ENCODE results near the gene ZDHHC8. TPM values are rescaled to one million over a fixed set of nuclear protein-coding genes. Genes with fewer than 3 reads are reported as not detected.

Gene ZDHHC8
- total RNA-seq, 3 donors from 2014 or later: 27.7 to 53.0 (median 42.2) TPM

DNA sequence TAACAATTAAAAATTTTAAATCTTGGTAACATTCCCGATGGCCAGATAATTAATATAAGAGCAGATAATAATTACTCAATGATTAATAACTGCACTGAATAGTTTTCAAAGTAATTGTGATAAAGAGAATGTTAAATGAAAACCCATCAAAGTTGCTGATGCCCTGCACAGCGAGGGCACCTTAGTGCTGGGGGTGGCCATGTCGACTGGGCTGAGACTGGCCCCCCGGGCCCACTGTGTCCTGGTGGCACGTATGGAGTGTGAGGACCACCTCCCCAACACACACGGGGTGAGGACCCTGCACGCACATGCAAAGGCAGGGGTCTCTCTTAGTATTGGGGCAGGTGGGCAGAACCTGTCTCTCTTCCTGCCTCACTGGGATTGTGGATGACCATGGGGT, 34.3 kb downstream of the ZDHHC8 start:
- ATAC-seq (no peak), DNase-seq (no peak)
- intact Hi-C loops (cut with DNase I, micrococcal nuclease): no loop called here
- H3K36me3 ChIP-seq (ENCODE audit: low read depth): no peaks in the 10 kb centered on the region
- no peak overlapping the region for H3K4me3 ChIP-seq
- no peaks in the 10 kb centered on the region for H3K4me1 ChIP-seq (ENCODE audit: low read depth)
- TF ChIP-seq, protein P1, sequence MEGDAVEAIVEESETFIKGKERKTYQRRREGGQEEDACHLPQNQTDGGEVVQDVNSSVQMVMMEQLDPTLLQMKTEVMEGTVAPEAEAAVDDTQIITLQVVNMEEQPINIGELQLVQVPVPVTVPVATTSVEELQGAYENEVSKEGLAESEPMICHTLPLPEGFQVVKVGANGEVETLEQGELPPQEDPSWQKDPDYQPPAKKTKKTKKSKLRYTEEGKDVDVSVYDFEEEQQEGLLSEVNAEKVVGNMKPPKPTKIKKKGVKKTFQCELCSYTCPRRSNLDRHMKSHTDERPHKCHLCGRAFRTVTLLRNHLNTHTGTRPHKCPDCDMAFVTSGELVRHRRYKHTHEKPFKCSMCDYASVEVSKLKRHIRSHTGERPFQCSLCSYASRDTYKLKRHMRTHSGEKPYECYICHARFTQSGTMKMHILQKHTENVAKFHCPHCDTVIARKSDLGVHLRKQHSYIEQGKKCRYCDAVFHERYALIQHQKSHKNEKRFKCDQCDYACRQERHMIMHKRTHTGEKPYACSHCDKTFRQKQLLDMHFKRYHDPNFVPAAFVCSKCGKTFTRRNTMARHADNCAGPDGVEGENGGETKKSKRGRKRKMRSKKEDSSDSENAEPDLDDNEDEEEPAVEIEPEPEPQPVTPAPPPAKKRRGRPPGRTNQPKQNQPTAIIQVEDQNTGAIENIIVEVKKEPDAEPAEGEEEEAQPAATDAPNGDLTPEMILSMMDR (IDR thresholded peaks at IDR 0.05): no peak
- no peaks in the 10 kb centered on the region for H3K9me3 ChIP-seq

DNA sequence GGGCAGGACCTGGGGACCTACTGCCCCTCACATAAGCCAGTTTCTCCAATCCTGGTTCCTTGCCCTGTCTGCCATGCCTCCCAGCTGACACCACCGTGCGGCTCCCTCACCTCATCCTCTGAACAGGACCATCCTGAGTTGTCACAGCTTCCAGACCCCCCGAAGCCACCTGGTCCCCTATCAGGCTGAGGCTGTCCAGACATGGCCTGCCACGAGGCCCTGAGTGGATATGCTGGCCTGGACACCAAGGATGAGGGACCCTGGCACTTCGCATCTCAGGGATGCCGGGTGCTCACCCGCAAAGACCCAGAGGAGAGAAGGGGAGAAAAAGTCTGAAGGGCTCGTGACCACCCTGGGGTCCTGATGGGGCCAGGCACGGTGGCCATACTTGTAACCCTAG, 35.1 kb downstream of the ZDHHC8 start:
- H3K9me3 ChIP-seq: no peaks in the 10 kb centered on the region
- intact Hi-C loops (cut with DNase I, micrococcal nuclease): no loop called here
- ATAC-seq: no peak
- H3K4me1 ChIP-seq (ENCODE audit: low read depth): no peaks in the 10 kb centered on the region
- DNase-seq: no peak
- H3K4me3 ChIP-seq: no peak overlapping the region
- no peaks in the 10 kb centered on the region for H3K36me3 ChIP-seq (ENCODE audit: low read depth)
- TF ChIP-seq, protein P1 (IDR thresholded peaks at IDR 0.05): no peak

DNA sequence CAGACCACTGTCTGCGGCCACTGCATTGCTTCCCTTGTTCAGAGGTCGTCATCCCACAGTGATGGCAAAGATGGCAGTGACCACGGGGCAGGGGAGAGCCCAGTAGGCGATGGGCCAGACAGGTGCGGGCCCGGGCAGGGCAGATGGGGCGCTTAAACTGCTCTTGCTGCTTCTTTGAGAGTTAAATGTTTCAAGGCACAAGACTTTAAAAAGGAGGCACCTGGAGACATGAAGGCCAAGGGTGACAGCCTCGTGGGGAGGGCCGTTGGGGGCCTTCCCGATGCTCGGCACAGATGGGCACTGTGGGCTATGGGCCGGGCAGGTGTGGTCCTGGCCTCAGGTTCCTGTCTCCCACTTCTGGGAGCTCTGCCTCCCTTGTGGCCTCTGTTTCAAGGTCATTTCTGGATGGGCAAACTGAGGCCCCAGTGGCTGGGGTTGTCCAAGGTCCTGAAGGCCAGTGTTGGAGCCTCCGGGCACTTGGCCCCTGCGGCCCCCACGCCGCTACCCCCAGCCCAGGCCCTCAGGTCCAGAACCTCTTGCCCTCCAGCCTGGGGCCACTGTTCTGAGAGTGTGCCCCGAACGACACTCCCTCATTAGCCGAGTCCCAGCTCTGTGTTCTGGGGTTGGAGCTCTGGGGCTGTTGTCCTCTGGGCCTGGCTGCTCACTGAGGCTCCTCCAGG, 36.2 kb downstream of the ZDHHC8 start:
- TF ChIP-seq, protein P1 (IDR thresholded peaks at IDR 0.05): no peak

DNA sequence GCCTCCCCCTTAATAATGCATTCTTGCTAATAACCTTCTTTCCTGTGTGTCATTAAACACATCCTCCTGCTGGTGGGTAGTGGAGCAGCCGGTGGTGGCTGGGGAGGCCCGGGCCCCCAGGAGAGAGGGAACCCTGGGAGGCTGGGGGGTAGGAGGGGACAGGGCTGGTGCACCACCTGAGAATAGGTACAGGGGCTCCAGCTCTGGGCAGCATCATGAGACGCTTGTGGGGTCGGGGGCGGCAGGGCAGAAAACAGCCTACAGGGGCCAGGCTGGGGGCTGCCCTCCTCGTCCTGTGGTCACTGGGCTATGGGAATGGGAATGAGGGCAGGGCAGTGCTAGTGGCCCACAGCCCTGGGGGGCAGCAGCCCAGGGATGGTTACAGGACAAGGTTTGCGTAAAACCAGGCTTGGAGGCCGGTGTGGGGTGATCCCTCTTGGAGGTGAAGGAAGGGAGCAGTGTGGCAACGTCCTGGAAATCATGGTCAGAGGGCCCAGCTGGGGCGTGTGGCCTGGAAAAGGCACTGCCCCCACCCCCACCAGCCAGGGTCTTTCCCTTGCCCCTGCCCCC, 37.7 kb downstream of the ZDHHC8 start:
- H3K36me3 ChIP-seq (ENCODE audit: low read depth): no peaks in the 10 kb centered on the region
- no peaks in the 10 kb centered on the region for H3K9me3 ChIP-seq
- no peaks in the 10 kb centered on the region for H3K4me1 ChIP-seq (ENCODE audit: low read depth)
- DNase-seq (no peak), ATAC-seq (no peak)
- intact Hi-C loops (cut with DNase I, micrococcal nuclease): no loop called here
- no peak overlapping the region for H3K4me3 ChIP-seq
- TF ChIP-seq, protein P1 (IDR thresholded peaks at IDR 0.05): no peak

More for the DNA sequence above, 36.2 kb downstream of the ZDHHC8 start:
- no peaks in the 10 kb centered on the region for H3K4me1 ChIP-seq (ENCODE audit: low read depth)
- no peaks in the 10 kb centered on the region for H3K9me3 ChIP-seq
- H3K36me3 ChIP-seq (ENCODE audit: low read depth): no peaks in the 10 kb centered on the region
- H3K4me3 ChIP-seq: no peak overlapping the region
- DNase-seq (no peak), ATAC-seq (no peak)
- intact Hi-C loops (cut with DNase I, micrococcal nuclease): no loop called here

GRCh38 chr22:20170170-20170569, 38.6 kb downstream of the ZDHHC8 start:
- Histone ChIP-seq H3K4me3 (no peak overlapping the region), H3K4me1 (ENCODE audit: low read depth) (no peaks in the 10 kb centered on the region), H3K9me3 (no peaks in the 10 kb centered on the region), H3K36me3 (ENCODE audit: low read depth) (no peaks in the 10 kb centered on the region)
- TF ChIP-seq, protein P1 (IDR thresholded peaks at IDR 0.05): no peak
- intact Hi-C loops (cut with DNase I, micrococcal nuclease): no loop called here
- ATAC-seq (no peak), DNase-seq (no peak)
